PC-9 (cell line): ENCODE data around the gene EP400.

Experiments used
- EZH2 ChIP-seq: fragments of 200-600 bp; sonication (generic); IDR thresholded peaks from 2 replicates; pipeline ENCODE4 v1.8.0; 2017; ENCODE audit warnings: antibody characterized with exemption, low read depth
- TF ChIP-seq, protein P1 (sequence below): fragments of 200-600 bp; sonication (generic); conservative IDR thresholded peaks from 2 replicates; pipeline ENCODE4 v1.6.1; 2017; ENCODE audit warnings: mixed run types, antibody characterized with exemption, mild to moderate bottlenecking, moderate library complexity

DNA sequence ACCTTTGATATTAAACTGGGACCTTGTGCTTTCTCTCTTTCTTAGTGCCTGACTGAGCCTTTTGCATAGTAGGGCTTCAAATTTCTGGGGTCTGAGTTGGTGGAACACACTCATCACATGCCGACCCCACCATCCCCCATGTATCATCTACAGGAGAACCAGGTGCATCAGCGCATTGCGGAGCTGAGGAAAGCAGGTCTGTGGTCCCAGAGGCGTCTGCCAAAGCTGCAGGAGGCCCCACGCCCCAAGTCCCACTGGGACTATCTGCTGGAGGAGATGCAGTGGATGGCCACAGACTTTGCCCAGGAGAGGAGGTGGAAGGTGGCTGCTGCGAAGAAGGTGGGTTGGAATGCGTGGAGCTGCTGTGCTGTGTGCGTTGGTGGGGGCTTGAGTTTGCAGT is 37.8 kb downstream of the EP400 start:
- TF ChIP-seq, protein P1, sequence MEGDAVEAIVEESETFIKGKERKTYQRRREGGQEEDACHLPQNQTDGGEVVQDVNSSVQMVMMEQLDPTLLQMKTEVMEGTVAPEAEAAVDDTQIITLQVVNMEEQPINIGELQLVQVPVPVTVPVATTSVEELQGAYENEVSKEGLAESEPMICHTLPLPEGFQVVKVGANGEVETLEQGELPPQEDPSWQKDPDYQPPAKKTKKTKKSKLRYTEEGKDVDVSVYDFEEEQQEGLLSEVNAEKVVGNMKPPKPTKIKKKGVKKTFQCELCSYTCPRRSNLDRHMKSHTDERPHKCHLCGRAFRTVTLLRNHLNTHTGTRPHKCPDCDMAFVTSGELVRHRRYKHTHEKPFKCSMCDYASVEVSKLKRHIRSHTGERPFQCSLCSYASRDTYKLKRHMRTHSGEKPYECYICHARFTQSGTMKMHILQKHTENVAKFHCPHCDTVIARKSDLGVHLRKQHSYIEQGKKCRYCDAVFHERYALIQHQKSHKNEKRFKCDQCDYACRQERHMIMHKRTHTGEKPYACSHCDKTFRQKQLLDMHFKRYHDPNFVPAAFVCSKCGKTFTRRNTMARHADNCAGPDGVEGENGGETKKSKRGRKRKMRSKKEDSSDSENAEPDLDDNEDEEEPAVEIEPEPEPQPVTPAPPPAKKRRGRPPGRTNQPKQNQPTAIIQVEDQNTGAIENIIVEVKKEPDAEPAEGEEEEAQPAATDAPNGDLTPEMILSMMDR, result no peak
- TF ChIP-seq EZH2, result no peak
